DMS53 treated with DMSO at 0.1 percent for 48 hours (cell line): Measurements from ENCODE around the gene SRRM4.
"Not testable (repeated sequence)": the region's sequence is repeated elsewhere in the genome, so short reads cannot be mapped to it uniquely, and the experiment has no call there.

ENCODE experiments used
- DNase-seq: peaks from one replicate; lab custom pipeline; 2025; ENCODE audit not compliant: unreplicated experiment; lab: John Stamatoyannopoulos, UW

The SRRM4 gene

DNA sequence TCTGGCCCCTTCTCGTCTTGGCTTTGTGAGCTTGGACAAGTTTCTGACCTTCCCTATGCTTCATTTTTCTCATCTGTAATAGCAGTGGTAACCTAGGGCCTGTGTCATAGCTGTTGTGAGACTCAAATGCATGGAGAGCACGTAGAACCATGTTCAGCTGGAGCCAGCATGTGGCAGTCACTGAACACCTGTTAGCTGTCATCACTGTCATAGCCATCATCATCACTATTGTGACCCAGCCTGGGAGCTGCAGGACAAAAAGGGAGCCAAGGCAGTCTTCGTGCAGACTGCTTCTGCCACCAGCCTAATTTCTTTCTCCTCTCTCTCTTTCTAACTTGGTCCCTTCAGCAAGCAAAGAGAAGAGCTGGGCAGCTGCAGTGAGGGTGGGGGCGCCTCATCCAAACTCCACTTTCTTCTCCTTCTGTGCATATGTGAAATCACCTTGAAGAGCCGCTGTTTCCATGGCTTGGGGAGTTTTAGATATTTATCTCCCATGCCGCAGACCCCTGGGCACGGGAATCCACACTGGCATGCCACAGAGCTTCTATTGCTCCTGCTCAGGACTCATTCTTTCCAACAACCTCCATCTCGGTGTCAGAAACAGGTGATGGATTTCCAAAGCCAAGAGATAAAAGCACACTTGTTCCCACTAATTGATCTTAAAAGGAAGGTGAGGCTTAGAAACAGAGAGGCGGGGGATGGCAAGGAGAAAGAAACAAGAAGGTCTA lies 87.0 kb downstream of the SRRM4 start:
- DNase-seq = no peak

DNA sequence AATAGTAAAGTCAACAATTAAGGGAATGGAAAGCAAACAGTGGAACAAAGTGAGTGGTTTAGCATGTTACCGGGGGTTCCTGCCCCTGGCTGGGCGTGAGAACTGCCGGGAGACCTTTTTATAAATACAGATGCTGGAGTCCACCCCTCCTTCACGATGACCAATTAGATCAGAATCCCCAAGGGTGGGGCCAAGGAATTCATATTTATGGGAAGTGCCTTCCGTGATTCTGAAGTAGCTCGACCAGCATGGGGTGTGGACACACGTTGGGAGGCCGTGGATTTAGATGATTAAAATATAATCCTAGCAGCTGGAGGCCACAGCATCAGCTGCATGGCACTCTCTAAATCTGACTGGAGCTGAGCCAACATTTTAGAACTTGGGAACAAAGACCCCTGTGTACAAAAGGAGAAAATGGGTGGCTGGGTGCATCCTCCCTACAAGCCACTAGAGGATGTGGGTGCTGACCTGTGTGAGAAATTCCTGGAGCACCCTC lies 87.9 kb downstream of the SRRM4 start:
- no peak for DNase-seq

DNA sequence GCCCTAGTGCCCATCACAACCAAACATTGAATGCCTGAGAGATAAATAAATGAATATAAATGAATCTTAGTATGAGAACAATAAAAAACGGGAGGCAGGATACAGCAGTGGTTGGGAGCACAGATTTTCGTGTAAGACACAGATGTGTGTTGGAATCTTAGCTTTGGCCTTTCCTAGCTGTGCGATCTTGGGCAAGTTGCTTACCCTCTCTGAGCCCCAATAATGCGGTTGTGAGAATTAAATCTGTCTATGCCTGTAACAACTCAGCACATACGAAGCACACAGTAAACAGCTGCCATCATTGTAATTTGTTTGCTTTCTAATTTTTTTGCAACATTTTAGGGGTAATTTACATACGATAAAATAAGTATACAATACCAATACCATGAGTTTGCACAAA lies 89.8 kb downstream of the SRRM4 start:
- DNase-seq = no peak

DNA sequence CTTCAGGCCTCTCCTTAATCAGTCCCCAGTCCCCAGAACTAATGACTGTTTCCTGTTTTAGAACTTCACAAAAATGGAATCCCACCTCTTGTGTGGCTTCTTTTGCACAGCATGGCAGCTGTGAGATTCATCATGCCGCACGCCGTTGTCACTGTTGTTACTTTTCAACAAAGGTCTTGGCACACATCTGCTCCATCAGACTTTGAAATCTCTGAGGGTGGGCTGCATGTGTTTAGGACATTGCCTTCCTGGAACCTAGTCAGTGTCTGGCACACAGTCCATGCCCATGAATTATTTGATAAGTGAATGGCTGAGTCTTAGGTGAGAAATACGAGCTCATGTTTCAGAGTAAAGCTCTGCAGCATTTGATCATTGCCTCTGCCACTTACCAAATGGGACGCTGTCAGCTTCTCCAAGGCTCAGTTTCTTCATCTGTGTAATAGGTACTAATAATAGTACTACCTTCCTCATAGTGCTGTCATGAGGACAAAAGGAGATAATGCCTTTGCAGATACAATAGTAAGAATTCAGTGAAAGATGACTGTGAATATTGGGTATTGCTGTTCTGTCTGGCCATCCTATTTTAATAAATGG lies 90.4 kb downstream of the SRRM4 start:
- DNase-seq = no peak

DNA sequence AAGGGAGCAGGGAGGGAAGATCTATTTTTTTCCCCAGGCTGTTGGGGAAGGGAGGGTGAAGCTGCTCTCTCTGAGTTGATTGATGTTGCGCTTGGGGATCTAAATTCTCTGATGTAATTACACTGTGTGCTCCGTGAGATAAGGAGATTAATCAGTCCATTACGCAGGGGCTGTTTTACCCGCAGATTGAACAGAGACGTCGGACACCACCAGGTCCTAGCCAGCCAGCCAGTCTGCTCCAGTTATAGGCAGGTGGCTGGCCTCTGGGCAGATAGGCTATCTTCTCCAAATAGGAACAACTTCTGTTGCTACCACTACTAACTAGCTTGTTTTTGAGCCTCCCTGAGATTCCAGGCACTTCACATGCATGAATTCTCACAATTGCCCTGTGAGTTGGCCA lies 91.1 kb downstream of the SRRM4 start:
- no peak for DNase-seq

DNA sequence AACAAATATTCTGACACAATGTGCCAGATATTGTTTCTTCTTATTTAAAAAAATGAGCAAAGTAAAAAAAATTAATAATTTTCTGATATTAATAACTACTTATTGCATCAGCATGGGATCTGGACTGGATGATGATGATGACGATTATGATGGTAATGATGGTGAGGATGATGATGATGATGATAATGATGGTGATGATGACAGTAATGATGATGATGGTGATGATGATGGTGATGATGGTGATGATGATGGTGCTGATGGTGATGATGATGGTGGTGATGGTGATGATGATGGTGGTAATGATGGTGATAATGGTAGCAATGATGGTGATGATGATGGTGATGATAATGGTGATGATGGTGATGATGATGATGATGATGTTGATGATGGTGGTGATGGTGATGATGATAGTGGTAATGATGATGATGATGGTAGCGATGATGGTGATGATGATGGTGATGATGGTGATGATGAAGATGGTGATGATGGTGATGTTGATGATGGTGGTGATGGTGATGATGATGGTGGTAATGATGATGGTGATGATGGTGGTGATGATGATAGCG lies 94.0 kb downstream of the SRRM4 start:
- DNase-seq = no peak

DNA sequence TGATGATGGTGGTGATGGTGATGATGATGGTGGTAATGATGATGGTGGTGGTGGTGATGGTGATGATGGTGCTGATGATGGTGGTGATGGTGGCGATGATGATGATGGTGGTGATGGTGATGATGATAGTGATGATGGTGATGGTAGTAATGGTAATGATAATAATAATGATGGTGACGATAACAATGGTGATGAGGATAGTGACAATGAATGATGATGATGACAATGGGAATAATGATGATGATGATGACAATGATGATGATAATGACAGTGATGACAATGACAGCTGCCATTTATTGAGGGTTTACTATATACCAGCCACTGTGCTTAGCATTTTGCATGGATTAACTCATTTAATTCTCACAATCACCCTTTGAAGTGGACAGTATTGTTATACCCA lies 94.6 kb downstream of the SRRM4 start:
- no peak for DNase-seq

DNA sequence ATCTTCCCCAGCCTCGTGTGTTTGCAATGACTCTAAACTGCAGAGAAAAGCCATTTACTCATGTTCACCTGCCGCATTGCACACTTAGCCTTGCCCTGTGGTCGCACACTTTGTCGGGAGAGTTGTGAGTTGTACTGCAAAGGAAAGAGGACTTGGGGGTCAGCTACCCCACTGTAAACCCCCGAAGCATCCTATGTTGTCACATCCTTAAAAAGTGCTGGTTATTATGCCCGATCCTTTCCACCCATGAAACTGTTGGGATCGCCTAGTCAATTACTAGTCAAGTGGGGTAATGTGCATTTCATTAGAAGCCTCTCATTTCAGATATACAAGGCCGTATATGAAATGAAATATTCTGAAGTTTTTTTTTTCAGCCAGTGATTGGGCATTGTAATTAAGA lies 98.2 kb downstream of the SRRM4 start:
- no peak for DNase-seq

DNA sequence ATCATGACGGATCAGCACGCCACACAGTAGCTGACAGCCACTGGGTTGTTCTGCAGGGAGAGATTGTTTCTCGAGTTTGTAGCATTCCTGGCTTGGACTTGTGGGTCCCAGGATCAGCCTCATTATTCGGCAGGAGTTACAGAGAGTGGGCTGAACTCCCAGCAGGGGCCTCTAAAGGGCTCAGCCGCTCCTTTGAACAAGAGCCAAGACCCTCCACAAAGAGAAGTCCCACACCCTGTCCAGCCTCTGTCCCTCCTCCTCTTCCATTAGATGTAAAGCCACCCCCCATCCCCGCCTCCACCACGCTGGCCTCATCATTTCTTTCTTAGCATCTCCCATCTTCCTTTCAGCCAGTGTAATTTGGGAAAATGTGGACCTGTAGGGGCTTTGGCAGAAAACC lies 100.7 kb downstream of the SRRM4 start:
- no peak for DNase-seq

DNA sequence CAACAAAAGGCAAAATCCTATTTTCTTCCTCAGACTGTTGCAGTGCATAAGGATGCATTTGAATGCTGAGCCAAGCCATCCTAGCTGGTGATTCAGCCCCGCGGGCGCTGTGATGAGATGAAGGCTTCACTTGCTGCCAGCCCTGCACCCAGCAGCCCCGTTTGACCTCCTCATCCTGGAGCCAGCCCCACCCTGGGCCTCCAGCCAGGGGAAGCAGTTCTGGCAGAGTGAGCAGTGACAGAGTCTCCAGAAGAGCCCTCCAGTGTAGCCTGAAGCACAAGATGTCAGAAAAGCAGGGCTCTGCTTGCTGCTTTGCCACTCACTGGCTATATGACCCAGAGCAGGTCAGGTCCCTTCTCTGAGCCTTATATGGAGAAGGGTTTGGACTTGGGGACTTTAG lies 101.2 kb downstream of the SRRM4 start:
- DNase-seq = no peak

DNA sequence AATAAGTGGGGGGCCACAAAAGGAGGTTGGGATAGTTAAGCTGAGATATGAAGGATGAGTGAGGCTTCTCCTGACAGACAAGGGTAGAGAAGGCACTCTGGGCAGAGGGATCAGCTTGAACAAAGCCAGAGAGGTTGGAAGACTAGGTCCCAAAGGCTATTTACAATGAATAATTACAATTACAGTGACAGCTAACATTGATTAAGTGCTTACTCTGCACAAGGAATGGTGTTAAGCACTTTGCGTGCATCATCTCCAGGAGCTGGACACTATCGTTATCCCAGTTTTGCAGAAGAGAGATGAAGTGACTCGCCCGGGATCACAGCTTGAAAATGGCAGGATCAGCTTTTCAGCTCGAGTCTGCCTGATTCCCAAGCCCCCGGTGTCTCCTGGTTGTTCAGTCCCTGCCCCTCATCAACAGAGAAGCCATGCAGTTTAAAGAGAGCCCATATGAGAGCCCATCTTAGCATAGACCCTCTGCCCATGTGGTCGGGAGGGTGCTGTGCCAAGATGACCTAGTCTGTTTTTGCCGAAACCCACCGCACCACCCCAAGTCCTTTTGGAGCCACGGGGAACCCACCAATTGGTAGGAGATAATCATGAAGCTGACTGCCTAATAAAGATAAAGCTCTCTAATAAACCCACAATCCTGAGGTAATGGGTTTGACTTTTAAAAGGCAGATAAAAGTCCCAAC lies 107.5 kb downstream of the SRRM4 start:
- DNase-seq = no peak

DNA sequence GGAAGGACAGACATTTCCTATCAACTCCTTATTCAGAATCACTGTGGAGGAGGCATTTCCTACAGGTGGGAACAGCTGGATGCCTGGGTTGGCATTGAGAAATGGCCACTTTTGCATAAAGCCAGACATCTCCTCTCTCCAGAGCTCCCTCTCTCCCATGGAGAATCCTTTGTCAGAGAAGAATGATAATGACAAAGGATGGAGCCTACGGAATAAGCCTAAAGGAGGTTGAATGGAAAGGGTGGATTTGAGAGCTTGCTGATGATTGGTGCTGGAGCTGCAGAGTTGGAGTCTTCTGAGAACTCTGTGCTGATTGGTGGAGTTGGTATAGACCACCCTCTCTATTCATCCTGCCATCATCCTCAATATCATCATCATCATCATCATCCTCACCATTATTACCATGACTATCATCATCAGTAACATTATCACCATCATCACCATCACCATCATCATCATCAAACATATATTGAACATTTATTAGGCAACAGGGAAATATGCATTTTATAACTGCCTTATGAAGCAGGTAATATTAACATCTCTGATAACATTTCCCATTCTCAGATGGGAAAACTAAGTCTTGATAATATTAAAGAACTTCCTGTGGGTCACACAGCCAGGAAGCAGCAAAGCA lies 108.2 kb downstream of the SRRM4 start:
- no peak for DNase-seq

DNA sequence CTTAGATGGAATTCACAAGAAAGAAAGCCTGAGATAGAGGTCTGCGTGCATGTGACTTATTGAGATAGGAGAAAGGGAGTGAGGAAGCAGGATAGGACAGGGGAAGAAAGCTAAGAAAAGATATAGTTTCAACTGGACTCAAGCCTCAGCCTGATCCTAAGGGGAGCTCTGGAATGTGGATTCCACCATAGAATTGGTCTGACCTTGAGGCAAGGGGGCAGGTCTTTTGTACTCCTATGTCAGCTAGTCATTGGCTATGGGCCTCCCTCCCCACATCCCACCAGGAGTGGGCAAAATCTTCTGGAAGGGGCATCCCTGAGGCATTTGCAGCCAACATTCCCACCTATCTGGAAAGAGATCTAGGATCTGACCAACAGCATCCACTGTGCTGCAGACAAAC lies 108.9 kb downstream of the SRRM4 start:
- no peak for DNase-seq

DNA sequence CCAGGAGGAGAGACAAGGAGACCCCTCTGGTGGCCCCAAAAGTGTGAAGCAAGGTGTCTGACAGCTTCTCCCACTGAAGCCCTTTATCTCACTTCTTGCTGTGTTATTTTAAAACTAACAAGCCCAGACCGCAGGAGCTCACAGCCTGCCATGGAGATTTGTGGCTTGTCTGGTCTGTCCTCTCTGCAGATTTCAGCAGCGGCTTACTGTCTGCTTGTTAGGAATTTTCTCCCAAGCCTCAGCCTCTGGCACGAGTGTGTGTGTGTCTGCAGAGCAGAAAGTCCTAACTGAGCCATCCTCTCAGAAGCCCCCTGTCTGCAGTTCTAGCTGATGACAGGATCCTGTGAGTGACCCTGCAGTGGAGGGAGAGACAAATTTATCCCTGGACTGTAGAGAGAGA lies 109.5 kb downstream of the SRRM4 start:
- DNase-seq = no peak

DNA sequence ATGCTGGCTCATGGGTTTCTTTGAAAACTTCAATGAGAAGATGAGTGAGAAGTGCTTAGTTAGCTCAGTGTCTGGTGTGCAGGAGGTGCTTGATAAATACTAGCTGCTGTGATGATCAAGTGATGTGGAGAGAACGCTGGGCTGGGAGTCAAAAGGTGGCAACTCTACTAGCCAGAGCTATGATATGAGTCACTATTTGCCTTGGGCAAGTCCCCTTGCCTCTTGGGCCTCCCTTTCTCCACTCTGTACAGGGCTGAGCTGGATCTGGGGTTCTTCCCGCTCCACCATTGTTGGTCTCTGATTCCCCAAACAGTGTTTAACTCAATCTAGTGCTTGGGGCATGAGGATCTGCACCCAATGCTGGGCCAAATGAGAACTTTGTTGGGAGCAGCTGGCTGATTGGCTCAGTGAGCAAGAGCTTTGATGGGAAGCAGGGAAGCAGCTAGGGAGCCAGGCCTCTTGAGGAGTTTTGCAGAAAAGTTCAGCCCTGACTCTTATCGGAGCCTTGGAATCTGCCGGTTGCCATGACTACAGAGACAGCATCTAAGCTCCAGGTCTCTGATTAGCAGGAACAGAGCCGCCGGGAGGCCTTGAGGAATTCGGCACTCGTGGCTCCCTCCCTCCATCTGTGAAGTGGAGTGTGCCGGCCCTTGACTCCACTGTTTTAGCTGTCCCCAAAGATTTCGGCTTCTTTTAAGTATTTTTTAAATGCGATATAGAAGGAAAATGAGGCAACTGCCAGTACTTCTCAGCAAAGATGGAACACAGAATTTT lies 115.3 kb downstream of the SRRM4 start:
- DNase-seq = no peak

DNA sequence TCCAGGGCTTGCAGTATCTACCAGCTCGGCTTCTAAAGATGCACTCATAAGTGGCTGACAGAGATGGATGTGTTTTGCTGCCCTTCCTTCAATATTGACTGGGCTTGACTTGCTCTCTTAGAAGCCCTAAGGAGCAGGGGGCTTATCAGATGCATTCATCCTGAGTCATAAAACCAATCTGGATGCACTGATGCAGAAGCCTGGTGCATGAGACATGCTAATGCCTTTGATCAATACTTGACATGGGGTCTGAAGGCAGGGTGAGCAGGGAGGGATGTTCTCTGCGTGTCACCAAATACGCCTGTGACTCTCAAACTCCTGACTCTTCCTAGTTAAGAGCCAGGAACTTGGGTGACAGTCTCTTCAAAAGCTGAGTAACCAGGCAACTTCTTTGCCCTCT lies 119.6 kb downstream of the SRRM4 start:
- DNase-seq = no peak

DNA sequence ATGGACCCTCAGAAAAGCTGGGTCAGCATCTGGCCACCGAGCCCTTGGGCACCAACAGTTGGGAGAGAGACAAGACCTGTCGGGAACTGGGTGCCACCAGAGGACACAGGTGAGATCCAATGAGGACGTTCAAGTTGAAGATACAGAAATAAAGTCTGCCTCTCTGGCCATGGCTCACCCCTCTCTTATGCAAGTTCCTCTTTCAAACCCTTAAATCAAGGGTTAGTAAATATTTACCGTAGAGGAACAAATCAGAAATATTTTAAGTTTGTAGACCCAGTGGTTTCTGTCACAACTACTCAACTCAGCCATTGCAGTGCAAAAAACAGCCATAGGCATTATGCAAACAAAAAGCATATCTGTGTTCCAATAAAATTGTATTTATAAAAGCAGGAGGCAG lies 120.9 kb downstream of the SRRM4 start:
- no peak for DNase-seq

DNA sequence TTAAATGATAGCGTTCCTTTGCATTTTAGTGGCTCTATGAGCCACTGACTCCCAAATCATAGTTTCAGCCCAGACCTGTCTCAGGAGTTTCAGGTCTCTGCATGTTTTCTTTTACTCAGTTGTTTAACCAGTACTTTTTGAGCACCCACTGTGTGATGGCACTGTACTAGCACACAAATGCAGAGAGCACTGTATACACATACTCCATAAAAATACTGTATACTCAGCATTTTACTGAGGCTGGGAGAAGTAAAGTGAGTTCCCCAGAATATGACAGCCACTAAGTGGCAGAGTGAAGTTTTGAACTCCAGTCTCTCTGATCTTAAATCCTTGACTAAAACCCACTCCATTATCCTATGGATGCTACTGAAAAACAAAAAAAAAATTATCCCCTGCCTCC lies 121.4 kb downstream of the SRRM4 start:
- DNase-seq = no peak

DNA sequence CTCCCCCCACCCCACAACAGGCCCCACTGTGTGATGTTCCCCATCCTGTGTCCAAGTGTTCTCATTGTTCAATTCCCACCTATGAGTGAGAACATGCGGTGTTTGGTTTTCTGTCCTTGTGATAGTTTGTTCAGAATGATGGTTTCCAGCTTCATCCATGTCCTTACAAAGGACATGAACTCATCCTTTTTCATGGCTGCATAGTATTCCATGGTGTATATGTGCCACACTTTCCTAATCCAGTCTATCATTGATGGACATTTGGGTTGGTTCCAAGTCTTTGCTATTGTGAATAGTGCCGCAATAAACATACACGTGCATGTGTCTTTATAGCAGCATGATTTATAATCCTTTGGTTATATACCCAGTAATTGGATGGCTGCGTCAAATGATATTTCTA lies 123.6 kb downstream of the SRRM4 start:
- DNase-seq = not testable (repeated sequence)

DNA sequence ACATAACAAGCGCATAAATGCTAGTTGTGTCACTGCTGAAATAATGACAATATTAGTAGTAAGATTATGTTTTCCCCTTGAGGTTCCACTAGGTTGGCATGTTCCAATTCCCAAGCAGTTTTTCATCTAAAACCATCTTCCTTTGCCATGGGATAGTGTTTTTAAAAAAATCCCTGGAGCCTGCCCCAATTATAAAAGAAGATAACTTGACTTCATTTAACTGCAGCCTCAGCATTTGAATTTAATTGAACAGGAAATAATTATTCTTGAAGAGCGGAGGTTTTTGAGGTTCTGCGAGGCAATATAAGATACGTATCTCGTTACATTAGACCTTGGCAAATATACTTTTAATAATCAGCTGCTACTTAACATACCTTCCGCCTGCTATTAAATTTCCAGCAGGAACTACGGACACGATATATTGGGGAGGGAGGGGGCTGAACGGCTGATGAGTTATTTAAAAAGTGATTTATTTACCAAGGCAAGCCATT lies 132.2 kb downstream of the SRRM4 start:
- DNase-seq = no peak

DNA sequence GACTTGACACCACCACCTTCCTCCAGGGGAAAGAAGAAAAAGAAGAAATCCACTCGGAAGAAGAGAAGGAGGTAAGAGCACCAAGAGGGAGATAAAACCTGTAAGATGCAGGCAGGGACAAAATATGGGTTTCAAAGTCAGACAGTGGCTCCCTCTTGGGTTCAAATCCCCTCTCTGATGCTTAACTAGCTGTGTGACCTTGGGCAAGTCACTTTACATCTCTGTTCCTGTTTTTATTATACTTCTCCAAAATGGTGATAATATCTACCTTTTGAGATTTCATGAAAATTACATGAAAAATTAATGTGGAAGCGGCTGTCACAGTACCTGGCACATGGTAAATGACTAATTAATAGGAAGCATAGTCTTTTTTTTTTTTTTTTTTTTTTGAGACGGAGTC lies 133.0 kb downstream of the SRRM4 start:
- DNase-seq = no peak
